Mucosa of rectum (tissue), 2 donors: ENCODE data around the gene CCIN.

Experiments
- H3K27ac ChIP-seq, 2 donors: one replicate each; pipeline ENCODE4 v1.7.0; 2013; ENCODE audit warnings: inconsistent platforms in 2 of 2, low read depth in 2 of 2, low read length in 2 of 2
- H3K27me3 ChIP-seq, 2 donors: one replicate each; pipeline ENCODE4 v1.7.0; 2013; ENCODE audit warnings: low read length in 2 of 2; ENCODE audit not compliant: control insufficient read depth in 2 of 2, insufficient read depth in 2 of 2
- H3K36me3 ChIP-seq, 2 donors: one replicate each; pipeline ENCODE4 v1.7.0; 2013; ENCODE audit warnings: low read length in 2 of 2; ENCODE audit not compliant: control insufficient read depth in 2 of 2, insufficient read depth in 2 of 2
- H3K4me1 ChIP-seq, 2 donors: one replicate each; pipeline ENCODE4 v1.7.0; 2013; ENCODE audit warnings: low read length in 2 of 2, mild to moderate bottlenecking in 1 of 2; ENCODE audit not compliant: control insufficient read depth in 2 of 2, insufficient read depth in 2 of 2
- H3K4me3 ChIP-seq, 2 donors: one replicate each; pipeline ENCODE4 v1.7.0; 2013; ENCODE audit warnings: low read length in 2 of 2
- H3K9ac ChIP-seq, 2 donors: one replicate each; pipeline ENCODE4 v1.7.0; 2013; ENCODE audit warnings: low read length in 2 of 2, low read depth in 1 of 2, mild to moderate bottlenecking in 1 of 2
- H3K9me3 ChIP-seq, 2 donors: one replicate each; pipeline ENCODE4 v1.7.0; 2013; ENCODE audit warnings: low read length in 2 of 2; ENCODE audit not compliant: control insufficient read depth in 2 of 2
- donor health status: healthy.
- donor health status: Normal muscosa, but diverticular disease.

CCIN gene

DNA sequence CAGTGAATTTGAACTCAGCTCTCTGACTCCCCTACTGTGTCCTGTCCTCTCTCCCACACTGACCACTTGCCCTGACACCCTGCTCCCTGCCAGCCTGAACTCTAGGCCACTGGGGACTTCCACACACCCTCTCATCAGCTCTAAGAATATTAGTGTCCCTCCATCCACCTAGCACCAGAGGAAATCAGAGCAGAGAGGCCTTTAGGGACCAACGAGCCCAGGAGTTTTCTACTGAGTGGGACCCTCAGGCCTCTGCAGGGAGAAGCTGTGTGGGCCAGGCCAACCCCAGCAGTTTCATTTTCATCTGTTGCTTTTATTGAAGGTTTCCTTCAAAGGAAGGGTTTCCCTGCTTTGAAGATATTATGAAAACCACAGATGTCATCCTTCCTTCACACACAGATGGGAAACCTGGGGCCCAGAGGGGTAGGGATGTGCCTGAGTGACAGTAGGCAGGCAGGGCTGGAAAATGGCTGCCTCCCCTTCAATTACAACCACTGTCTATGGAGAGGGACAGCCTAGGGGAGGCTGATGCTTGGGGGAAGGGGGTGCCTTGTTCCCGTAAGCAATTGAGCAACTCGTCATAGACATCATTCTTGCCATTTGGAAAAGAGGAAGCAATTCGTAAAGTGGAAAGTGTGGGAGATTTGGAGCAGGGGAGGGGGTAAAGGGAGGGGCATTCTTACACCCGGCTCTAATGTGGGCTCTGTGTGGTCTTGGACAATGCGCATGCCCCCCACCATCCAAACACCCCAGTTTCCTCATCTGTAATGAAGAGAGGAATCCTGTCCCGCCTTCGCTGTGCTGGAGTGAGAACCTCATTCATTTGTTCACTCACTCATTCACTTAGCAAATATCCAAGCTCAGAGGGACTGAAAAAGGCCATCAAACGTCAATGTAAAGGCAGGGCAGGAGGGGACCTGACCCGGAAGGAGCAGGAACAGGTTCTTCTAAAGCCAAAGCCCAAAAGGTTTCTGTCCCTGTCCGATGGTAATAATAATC is 28.8 kb upstream of the CCIN start:
- peaks cover 0 to 5% of the 10 kb centered on the region in 2 donors for H3K36me3 ChIP-seq
- H3K9me3 ChIP-seq = no peaks in the 10 kb centered on the region
- peaks cover 0 to 2% of the 10 kb centered on the region in 2 donors for H3K27me3 ChIP-seq
- H3K4me3 ChIP-seq = no peak overlapping the region
- peaks cover 49 to 55% of the 10 kb centered on the region in 2 donors for H3K4me1 ChIP-seq
- H3K9ac ChIP-seq = no peak overlapping the region
- peak overlapping the region in 1 of 2 donors; percentile 49 for H3K27ac ChIP-seq

DNA sequence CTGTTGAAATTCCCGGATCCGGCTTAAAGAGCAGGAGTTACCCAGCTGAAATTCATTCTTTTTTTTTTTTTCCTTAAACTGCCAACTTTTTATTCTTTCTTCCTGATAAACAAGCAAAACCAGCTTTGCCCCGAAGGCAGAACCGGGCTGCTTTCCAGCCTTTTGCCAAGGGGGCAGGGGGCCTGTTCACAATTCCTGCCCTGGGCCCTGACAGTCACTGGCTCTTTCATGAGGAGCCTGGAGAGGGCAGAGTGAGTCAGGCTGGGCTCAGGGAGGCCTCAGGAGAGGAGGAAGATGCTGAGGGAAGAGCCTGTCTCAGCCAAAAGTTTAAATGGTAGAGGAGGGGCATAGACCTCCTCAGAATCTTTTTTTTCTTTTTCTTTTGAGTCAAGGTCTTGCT is 27.9 kb upstream of the CCIN start:
- H3K9ac ChIP-seq = no peak overlapping the region
- H3K9me3 ChIP-seq = no peaks in the 10 kb centered on the region
- H3K27ac ChIP-seq = peak overlapping the region in 1 of 2 donors; percentile 49
- peaks cover 0 to 6% of the 10 kb centered on the region in 2 donors for H3K36me3 ChIP-seq
- peaks cover 43 to 55% of the 10 kb centered on the region in 2 donors for H3K4me1 ChIP-seq
- H3K4me3 ChIP-seq = no peak overlapping the region
- peaks cover 0 to 2% of the 10 kb centered on the region in 2 donors for H3K27me3 ChIP-seq

DNA sequence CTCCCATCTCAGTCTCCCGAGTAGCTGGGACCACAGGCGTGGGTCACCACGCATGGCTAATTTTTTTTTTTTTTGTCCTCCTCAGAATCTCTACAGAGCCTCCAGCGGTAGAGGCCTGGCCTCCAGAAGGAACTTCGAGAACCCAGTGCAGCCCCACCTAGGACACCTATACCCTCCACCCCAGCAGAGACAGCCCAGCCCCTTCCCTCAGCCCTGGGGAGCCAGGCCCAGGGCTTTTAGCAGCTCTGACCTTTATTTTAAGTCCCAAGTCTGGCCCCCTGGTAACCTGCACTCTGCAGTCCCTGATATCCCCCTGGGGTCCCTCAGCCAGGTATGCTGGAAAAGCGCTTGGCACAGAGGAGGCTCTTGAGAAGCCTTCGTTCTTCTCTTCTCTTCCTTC is 27.4 kb upstream of the CCIN start:
- H3K9me3 ChIP-seq = no peaks in the 10 kb centered on the region
- H3K4me3 ChIP-seq = no peak overlapping the region
- H3K9ac ChIP-seq = no peak overlapping the region
- H3K27ac ChIP-seq = peak overlapping the region; percentile 80 to 85
- peaks cover 43 to 55% of the 10 kb centered on the region in 2 donors for H3K4me1 ChIP-seq
- H3K27me3 ChIP-seq = peaks cover 0 to 2% of the 10 kb centered on the region in 2 donors
- H3K36me3 ChIP-seq = peaks cover 0 to 6% of the 10 kb centered on the region in 2 donors

DNA sequence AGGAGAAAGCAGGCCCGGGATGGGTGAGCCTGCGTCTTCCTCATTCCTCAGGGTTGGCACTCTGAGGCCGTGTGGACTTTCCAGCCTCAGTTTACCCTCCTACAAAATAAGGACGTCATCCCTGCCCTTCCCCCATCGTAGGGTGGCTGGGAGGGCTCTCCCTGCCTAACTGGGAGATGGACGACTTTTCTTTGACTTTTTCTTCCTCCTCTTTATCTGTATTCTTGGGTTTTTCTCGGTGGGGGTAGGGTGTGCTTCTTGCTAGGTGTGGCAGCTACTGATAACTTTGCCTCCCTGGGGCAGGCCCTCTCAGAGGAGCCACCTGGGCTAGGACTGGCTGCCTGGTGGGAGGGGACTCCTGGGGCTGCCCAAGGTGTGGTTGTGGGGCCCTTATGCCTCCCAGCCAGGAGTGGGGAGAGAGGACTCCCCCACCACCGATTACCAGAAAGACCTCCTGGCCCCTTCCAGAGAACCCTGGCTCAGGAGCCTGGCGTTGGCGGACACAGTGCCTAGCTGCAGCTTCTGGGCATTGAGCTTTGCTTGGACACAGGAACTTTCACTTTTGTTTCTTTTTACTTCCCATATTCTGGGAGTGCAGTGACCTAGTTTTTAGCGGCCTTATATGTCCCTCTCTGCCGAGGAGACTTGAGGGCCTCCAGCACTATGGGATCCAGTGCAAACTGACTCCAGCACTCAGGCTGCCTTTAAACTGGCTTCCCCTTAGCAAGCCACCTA is 26.5 kb upstream of the CCIN start:
- peaks cover 0 to 1% of the 10 kb centered on the region in 2 donors for H3K27me3 ChIP-seq
- H3K27ac ChIP-seq = peak overlapping the region; percentile 80 to 85
- H3K9me3 ChIP-seq = no peaks in the 10 kb centered on the region
- H3K4me3 ChIP-seq = peak overlapping the region; percentile 38 to 51
- H3K4me1 ChIP-seq = peaks cover 39 to 47% of the 10 kb centered on the region in 2 donors
- peaks cover 0 to 6% of the 10 kb centered on the region in 2 donors for H3K36me3 ChIP-seq
- H3K9ac ChIP-seq = peak overlapping the region; percentile 34 to 67

DNA sequence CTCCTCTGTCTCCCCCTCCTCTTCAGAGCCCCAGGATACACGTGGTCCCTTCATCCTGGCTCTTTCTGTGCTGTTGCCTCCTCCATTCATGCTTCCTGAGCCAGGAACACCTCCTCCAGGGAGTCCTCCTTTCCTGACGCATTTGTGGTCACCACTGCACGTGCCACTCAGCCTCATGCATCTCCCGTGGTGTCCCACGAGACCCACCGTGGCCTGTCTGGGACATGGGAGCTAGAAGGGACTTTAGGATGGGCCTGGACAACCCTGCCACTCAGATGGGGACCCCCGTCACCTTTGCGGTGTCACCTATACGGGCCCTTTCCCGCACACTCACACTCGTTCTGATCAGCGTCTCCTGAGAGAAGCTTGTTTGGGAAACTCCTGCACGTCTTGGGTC is 25.9 kb upstream of the CCIN start:
- H3K27ac ChIP-seq = peak overlapping the region; percentile 80 to 85
- peak overlapping the region; percentile 38 to 51 for H3K4me3 ChIP-seq
- H3K9me3 ChIP-seq = no peaks in the 10 kb centered on the region
- H3K27me3 ChIP-seq = no peaks in the 10 kb centered on the region
- H3K9ac ChIP-seq = peak overlapping the region; percentile 14 to 67
- peaks cover 0 to 6% of the 10 kb centered on the region in 2 donors for H3K36me3 ChIP-seq
- peaks cover 38 to 49% of the 10 kb centered on the region in 2 donors for H3K4me1 ChIP-seq

DNA sequence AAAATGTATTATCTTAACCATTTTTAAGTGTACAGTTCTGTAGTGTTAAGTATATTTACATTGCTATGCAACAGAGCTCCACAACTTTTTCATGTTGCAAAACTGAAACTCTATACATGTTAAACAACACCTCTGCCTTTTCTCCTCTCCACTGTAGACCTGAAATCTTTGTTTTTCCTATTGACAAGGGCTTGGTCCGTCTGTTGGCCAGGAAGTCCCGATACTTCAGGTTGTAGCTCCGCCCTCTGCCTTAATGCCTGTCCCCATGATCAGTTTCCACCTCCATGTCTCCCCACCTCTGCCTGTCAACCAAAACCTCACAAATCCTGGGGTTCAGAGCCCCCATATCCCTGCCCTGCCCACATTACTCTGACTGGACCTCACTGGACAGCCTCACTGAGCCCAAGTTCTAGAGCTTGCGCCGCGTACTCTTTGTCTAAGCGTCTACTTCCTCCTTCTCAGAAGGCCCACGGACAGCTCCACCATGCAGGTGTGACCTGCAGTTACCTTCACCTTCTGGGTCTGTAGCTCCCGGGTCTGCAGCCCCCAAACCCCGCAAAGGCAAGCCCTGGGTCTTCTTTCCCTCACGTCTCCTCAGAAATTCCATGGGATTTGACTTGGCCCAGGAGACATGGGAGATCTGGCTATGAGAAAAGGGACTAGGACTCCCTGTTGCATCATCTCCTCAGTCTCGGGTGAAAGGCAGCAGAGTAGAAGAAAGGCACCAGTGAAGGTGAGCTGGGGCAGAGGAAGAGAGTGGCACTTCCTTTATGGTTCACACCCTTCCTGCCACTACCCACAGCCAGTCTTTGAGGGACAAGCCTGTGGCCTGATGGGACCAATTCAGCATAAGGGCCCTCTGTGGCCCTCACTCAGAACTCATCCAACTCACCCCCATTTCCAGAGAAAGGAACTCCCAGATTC is 24.6 kb upstream of the CCIN start:
- Histone ChIP-seq H3K4me3 (peak overlapping the region in 1 of 2 donors; percentile 14), H3K36me3 (peaks cover 0 to 9% of the 10 kb centered on the region in 2 donors), H3K27ac (peak overlapping the region in 1 of 2 donors; percentile 49), H3K4me1 (peaks cover 41 to 54% of the 10 kb centered on the region in 2 donors), H3K9me3 (no peaks in the 10 kb centered on the region), H3K27me3 (no peaks in the 10 kb centered on the region), H3K9ac (no peak overlapping the region)

DNA sequence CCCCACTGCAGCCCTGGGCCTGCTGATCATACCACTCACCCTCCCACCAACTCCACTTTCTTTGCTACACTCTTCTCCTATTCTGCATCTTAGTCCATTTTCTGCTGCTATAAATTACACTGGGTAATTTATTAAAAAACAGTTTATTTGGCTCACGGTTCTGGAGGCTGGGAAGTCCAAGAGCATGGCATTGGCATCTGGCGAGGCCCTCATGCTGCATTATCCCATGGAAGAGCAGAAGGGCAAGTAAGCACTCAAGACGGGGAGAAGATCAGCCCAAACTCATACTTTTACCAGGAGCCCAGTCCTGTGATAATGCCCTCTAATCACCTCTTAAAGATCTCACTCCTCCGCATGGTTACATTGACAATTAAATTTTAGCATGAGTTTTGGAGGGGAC is 23.2 kb upstream of the CCIN start:
- H3K4me1 ChIP-seq = peaks cover 41 to 51% of the 10 kb centered on the region in 2 donors
- H3K27me3 ChIP-seq = no peaks in the 10 kb centered on the region
- no peak overlapping the region for H3K4me3 ChIP-seq
- H3K9me3 ChIP-seq = no peaks in the 10 kb centered on the region
- peaks cover 7 to 19% of the 10 kb centered on the region in 2 donors for H3K36me3 ChIP-seq
- H3K27ac ChIP-seq = no peak overlapping the region
- H3K9ac ChIP-seq = no peak overlapping the region

DNA sequence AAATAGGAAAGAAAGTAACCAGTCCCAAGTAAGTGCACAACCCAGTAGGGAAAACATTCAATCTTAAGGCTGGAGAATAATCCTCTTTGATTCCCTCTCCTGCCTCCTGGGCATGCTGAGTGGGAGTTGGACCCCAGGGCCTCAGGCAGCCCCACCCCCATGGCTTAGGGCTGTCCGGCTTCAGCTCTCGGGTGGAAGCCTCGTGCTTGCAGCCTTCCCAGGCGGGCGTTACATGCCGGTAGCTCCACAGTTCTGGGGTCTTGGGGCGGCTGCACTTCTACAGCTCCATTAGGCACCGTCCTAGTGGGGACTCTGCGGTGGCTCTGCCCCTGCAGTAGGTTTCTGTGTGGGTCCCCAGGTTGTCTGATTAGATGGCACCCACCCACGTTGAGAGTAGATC is 22.5 kb upstream of the CCIN start:
- H3K4me1 ChIP-seq = peaks cover 41 to 51% of the 10 kb centered on the region in 2 donors
- H3K9me3 ChIP-seq = no peaks in the 10 kb centered on the region
- H3K4me3 ChIP-seq = no peak overlapping the region
- H3K27ac ChIP-seq = no peak overlapping the region
- H3K27me3 ChIP-seq = no peaks in the 10 kb centered on the region
- no peak overlapping the region for H3K9ac ChIP-seq
- peaks cover 7 to 23% of the 10 kb centered on the region in 2 donors for H3K36me3 ChIP-seq

DNA sequence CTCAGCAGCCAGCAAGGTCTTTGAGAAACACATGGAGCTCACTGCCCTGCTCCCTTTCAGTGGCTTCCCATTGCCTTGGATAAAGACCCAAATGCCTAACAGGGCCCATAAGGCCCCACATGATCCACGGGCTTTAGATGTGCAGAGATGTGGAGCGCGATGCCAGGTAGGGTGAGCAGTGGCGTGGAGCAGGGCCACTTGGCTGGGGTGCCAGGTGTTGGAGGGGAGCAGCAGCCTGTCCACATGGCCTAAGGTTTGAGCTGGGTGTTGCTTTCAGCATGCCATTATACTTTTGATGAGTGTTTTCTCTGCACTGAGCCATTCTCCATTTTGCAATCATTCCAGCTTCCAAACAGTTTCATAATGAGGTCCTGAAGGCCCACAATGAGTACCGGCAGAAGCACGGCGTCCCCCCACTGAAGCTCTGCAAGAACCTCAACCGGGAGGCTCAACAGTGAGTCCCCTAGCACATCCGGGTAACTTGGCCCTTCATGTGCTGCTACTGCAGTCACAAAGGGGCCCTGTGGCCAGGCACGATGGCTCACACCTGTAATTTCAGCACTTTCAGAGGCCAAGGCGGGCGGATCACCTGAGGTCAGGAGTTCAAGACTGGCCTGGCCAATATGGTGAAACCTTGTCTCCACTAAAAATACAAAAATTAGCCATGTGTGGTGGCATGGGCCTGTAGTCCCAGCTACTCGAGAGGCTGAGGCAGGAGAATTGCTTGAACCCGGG is 21.6 kb upstream of the CCIN start:
- H3K9me3 ChIP-seq = no peaks in the 10 kb centered on the region
- no peak overlapping the region for H3K4me3 ChIP-seq
- H3K27me3 ChIP-seq = no peaks in the 10 kb centered on the region
- H3K27ac ChIP-seq = peak overlapping the region in 1 of 2 donors; percentile 29
- no peak overlapping the region for H3K9ac ChIP-seq
- H3K36me3 ChIP-seq = peaks cover 11 to 23% of the 10 kb centered on the region in 2 donors
- peaks cover 34 to 42% of the 10 kb centered on the region in 2 donors for H3K4me1 ChIP-seq
